ENCODE data around the gene PDK4. TPM values are rescaled to one million over a fixed set of nuclear protein-coding genes. Genes with fewer than 3 reads are reported as not detected.

The PDK4 gene
- total and polyA plus RNA-seq, 7 donors, result 174 to 3,046 (median 2,751) TPM

GRCh38 chr7:95602421-95602820 lies 6.1 kb upstream of the PDK4 start:
- Histone ChIP-seq H3K4me1 (peaks cover 22% of the 10 kb centered on the region), H3K4me3 (no peak overlapping the region), H3K36me3 (ENCODE audit: insufficient read depth in 1 of 2, low read depth in 1 of 2) (no peaks in the 10 kb centered on the region), H3K27ac (no peak overlapping the region), H3K9me3 (no peaks in the 10 kb centered on the region), H3K27me3 (ENCODE audit: insufficient read depth in 3 of 3, low read length in 2 of 3) (no peaks in the 10 kb centered on the region)
- ATAC-seq, result no peak
- intact Hi-C loops (cut with DNase I), result no loop called here
- TF ChIP-seq, protein P1, sequence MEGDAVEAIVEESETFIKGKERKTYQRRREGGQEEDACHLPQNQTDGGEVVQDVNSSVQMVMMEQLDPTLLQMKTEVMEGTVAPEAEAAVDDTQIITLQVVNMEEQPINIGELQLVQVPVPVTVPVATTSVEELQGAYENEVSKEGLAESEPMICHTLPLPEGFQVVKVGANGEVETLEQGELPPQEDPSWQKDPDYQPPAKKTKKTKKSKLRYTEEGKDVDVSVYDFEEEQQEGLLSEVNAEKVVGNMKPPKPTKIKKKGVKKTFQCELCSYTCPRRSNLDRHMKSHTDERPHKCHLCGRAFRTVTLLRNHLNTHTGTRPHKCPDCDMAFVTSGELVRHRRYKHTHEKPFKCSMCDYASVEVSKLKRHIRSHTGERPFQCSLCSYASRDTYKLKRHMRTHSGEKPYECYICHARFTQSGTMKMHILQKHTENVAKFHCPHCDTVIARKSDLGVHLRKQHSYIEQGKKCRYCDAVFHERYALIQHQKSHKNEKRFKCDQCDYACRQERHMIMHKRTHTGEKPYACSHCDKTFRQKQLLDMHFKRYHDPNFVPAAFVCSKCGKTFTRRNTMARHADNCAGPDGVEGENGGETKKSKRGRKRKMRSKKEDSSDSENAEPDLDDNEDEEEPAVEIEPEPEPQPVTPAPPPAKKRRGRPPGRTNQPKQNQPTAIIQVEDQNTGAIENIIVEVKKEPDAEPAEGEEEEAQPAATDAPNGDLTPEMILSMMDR (IDR thresholded peaks at IDR 0.05), result no peak
- DNase-seq, result no peak
- 80 to 88% (median 83%) methylated on average over 4 of the region's 4 CpGs for whole genome bisulfite sequencing, 3 donors

GRCh38 chr7:95601316-95601715 lies 5.0 kb upstream of the PDK4 start:
- ATAC-seq (no peak), DNase-seq (no peak)
- Histone ChIP-seq H3K4me3 (no peak overlapping the region), H3K36me3 (ENCODE audit: insufficient read depth in 1 of 2, low read depth in 1 of 2) (no peaks in the 10 kb centered on the region), H3K27me3 (ENCODE audit: insufficient read depth in 3 of 3, low read length in 2 of 3) (no peaks in the 10 kb centered on the region), H3K9me3 (no peaks in the 10 kb centered on the region), H3K4me1 (peaks cover 20% of the 10 kb centered on the region), H3K27ac (peak overlapping the region; percentile 47)
- WGBS, 3 donors, result 75 to 93% (median 78%) methylated on average over 4 of the region's 4 CpGs
- TF ChIP-seq, protein P1 (IDR thresholded peaks at IDR 0.05), result no peak
- intact Hi-C loops (cut with DNase I), result no loop called here

DNA sequence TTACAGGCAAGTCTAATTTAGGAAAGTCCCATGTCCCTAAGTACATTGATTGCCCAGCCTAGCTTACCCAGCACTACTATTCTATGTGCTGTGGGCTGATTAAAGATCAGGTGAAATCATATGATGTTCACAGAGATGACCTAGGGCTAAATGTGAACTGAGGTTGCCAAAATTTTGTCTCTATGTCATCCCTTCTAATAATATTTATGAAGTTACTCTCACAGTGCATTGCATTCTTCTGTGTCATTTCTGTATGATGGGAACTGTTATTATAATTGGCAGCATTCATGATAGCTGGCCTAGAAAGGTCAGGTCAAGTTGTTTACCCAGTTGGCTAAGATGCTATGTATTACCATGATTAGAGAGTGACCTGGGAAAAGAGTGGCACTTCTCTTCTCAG lies 2.8 kb upstream of the PDK4 start:
- peak overlapping the region; percentile 98 for H3K27ac ChIP-seq
- no peak for DNase-seq
- intact Hi-C loops (cut with DNase I), result loop anchor here (2.0 to 5.0 kb wide), 2 partner anchors 52 to 54 kb away; no protein-coding TSS in a partner anchor
- peak; percentile 56 to 67 (median 60) for ATAC-seq
- peaks cover 2 to 12% of the 10 kb centered on the region in 2 donors for H3K36me3 ChIP-seq (ENCODE audit: insufficient read depth in 1 of 2, low read depth in 1 of 2)
- no peaks in the 10 kb centered on the region for H3K27me3 ChIP-seq (ENCODE audit: insufficient read depth in 3 of 3, low read length in 2 of 3)
- TF ChIP-seq, protein P1 (IDR thresholded peaks at IDR 0.05), result no peak
- H3K4me1 ChIP-seq, result peaks cover 23% of the 10 kb centered on the region
- peak overlapping the region; percentile 14 for H3K4me3 ChIP-seq
- no peaks in the 10 kb centered on the region for H3K9me3 ChIP-seq

GRCh38 chr7:95598511-95598910 lies 2.2 kb upstream of the PDK4 start:
- intact Hi-C loops (cut with DNase I), result loop anchor here (2.0 to 5.0 kb wide), 2 partner anchors 51 to 54 kb away; no protein-coding TSS in a partner anchor
- DNase-seq (no peak), ATAC-seq (no peak)
- H3K36me3 ChIP-seq (ENCODE audit: insufficient read depth in 1 of 2, low read depth in 1 of 2), result peaks cover 2 to 18% of the 10 kb centered on the region in 2 donors
- no peaks in the 10 kb centered on the region for H3K27me3 ChIP-seq (ENCODE audit: insufficient read depth in 3 of 3, low read length in 2 of 3)
- 19 to 33% (median 28%) methylated on average over 1 of the region's 1 CpG for WGBS, 3 donors
- H3K4me3 ChIP-seq, result peak overlapping the region; percentile 14
- peaks cover 28% of the 10 kb centered on the region for H3K4me1 ChIP-seq
- TF ChIP-seq, protein P1 (IDR thresholded peaks at IDR 0.05), result no peak
- H3K9me3 ChIP-seq, result no peaks in the 10 kb centered on the region
- H3K27ac ChIP-seq, result peak overlapping the region; percentile 98

- intact Hi-C loops (cut with DNase I), result loop anchor here (1.0 to 5.0 kb wide), 2 partner anchors 45 to 48 kb away; no protein-coding TSS in a partner anchor
- Histone ChIP-seq H3K36me3 (ENCODE audit: insufficient read depth in 1 of 2, low read depth in 1 of 2) (peaks cover 2 to 45% of the 10 kb centered on the region in 2 donors), H3K9me3 (no peaks in the 10 kb centered on the region), H3K27me3 (ENCODE audit: insufficient read depth in 3 of 3, low read length in 2 of 3) (no peaks in the 10 kb centered on the region), H3K4me3 (peak overlapping the region; percentile 93), H3K4me1 (peaks cover 49% of the 10 kb centered on the region), H3K27ac (peak overlapping the region; percentile 98)
- TF ChIP-seq, protein P1 (IDR thresholded peaks at IDR 0.05), result peak; percentile 2
- ATAC-seq (peak in 3 of 4 donors; percentile 0 to 18 (median 0)), DNase-seq (no peak)
- WGBS, 3 donors, result 3 to 4% (median 3%) methylated on average over 8 of the region's 8 CpGs
Observed at GRCh38 chr7:95595746-95596197, 544 bp downstream of the PDK4 start.

All from psoas muscle (tissue), 8 donors.